GM12874 (cell line): ENCODE data around the gene DOCK9.

Experiments
- CTCF ChIP-seq: IDR thresholded peaks from 2 replicates; pipeline ENCODE4 v1.5.1; 2011; ENCODE audit warnings: low read depth, mild to moderate bottlenecking, control low read depth, low read length, moderate library complexity; ENCODE audit not compliant: insufficient read depth

DOCK9 gene

GRCh38 chr13:99003186-99003585 lies 25.3 kb upstream of the DOCK9 start:
- TF ChIP-seq CTCF = no peak

- TF ChIP-seq CTCF = no peak
These were observed 24.4 kb upstream of the DOCK9 start for GRCh38 chr13:99002172-99002710.

GRCh38 chr13:99000137-99000536 lies 22.3 kb upstream of the DOCK9 start:
- no peak for TF ChIP-seq CTCF

- TF ChIP-seq CTCF = no peak
These were observed 21.7 kb upstream of the DOCK9 start for GRCh38 chr13:98999639-98999952.

GRCh38 chr13:98998831-98999638 lies 21.2 kb upstream of the DOCK9 start:
- no peak for TF ChIP-seq CTCF

- no peak for TF ChIP-seq CTCF
These were observed 20.1 kb upstream of the DOCK9 start for GRCh38 chr13:98997738-98998641.

- TF ChIP-seq CTCF = no peak
These were observed 19.3 kb upstream of the DOCK9 start for GRCh38 chr13:98997011-98997730.
